Duodenal mucosa (tissue), 2 donors: ENCODE data around the gene RTN1.
"Not testable (repeated sequence)": the region's sequence is repeated elsewhere in the genome, so short reads cannot be mapped to it uniquely, and the experiment has no call there.

ENCODE experiments used
- H3K27ac ChIP-seq: one replicate; pipeline ENCODE4 v1.7.0; 2013; ENCODE audit warnings: low read depth, low read length
- H3K27me3 ChIP-seq, 2 donors: one replicate each; pipeline ENCODE4 v1.7.0; 2013; ENCODE audit warnings: low read length in 2 of 2, control low read depth in 1 of 2; ENCODE audit not compliant: insufficient read depth in 2 of 2, control insufficient read depth in 1 of 2
- H3K36me3 ChIP-seq, 2 donors: one replicate each; pipeline ENCODE4 v1.7.0; 2013; ENCODE audit warnings: low read length in 2 of 2, control low read depth in 1 of 2; ENCODE audit not compliant: insufficient read depth in 2 of 2, control insufficient read depth in 1 of 2
- H3K4me1 ChIP-seq, 2 donors: one replicate each; pipeline ENCODE4 v1.7.0; 2013; ENCODE audit warnings: low read length in 2 of 2, control low read depth in 1 of 2; ENCODE audit not compliant: insufficient read depth in 2 of 2, control insufficient read depth in 1 of 2
- H3K4me3 ChIP-seq, 2 donors: one replicate each; pipeline ENCODE4 v1.7.0; 2013; ENCODE audit warnings: low read length in 2 of 2, low read depth in 1 of 2
- H3K9ac ChIP-seq, 2 donors: one replicate each; pipeline ENCODE4 v1.7.0; 2013; ENCODE audit warnings: low read length in 2 of 2, low read depth in 1 of 2
- H3K9me3 ChIP-seq, 2 donors: one replicate each; pipeline ENCODE4 v1.7.0; 2013; ENCODE audit warnings: low read length in 2 of 2, control low read depth in 1 of 2; ENCODE audit not compliant: control insufficient read depth in 1 of 2

RTN1 gene

DNA sequence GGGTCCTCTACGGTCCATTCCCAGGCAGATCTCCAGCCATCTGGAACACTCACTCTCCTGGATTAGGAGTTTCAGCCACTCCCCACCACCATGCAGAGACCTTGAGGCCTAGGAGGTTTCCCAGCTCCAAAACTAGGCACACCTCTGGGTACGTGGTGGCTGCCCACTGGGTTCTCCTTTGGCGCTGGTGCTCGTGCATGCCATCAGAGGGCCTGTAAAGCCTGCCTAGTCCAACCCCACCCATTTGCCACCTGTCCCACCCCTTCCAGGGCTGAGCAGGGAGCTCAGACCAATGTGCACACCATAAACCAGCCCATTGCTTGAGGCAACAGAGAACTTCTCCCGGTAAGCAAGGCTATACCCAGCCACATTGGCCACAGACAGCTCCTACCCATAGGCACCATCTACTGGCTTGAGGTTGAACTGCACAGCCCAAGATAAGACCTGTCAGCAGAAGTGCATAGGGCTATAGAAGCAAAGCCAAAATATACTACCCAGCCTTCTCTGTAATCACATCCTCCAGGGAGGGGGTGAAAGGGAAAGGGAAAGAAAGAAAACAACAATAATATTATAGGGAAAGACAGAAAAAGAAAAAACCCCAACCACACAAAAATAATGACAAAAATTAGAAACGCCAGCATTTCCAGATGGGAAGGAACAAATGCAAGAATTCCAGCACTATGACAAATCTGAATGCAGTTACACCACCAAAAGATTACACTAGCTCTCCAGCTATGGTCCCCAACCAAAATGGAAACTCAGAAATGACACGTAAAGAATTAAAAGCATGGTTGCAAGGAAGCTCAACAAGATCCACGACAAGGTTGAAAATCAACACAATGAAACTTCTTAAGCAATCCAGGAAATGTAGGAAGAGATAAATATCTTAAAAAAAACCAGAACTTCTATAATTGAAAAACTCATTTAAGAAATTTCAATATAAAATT, 182.1 kb downstream of the RTN1 start:
- no peak overlapping the region for H3K4me3 ChIP-seq

DNA sequence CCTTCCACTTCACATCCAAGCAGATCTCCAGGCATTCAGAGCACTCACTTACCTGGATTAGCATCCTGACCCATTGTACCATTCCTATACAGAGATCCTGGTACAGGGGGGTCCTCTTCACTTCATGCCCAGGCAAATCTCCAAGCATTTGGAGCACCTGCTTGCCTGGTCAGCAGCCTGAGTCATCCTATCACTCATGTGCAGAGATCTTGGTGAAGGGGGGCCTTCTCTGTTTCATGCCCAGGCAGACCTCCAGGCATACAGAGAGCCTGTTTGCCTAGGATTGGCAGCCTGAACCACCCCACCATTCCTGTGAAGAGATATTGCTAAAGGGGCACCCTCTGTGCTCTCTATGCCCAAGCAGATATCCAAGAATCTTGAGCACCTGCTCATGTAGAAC, 182.9 kb downstream of the RTN1 start:
- Histone ChIP-seq H3K36me3 (no peaks in the 10 kb centered on the region), H3K4me3 (no peak overlapping the region), H3K4me1 (no peaks in the 10 kb centered on the region), H3K27ac (no peak overlapping the region), H3K9me3 (no peaks in the 10 kb centered on the region), H3K9ac (no peak overlapping the region), H3K27me3 (no peaks in the 10 kb centered on the region)

More for the DNA sequence above, 182.1 kb downstream of the RTN1 start:
- Histone ChIP-seq H3K9me3 (no peaks in the 10 kb centered on the region), H3K27me3 (no peaks in the 10 kb centered on the region), H3K36me3 (no peaks in the 10 kb centered on the region), H3K4me1 (no peaks in the 10 kb centered on the region), H3K27ac (no peak overlapping the region), H3K9ac (no peak overlapping the region)

DNA sequence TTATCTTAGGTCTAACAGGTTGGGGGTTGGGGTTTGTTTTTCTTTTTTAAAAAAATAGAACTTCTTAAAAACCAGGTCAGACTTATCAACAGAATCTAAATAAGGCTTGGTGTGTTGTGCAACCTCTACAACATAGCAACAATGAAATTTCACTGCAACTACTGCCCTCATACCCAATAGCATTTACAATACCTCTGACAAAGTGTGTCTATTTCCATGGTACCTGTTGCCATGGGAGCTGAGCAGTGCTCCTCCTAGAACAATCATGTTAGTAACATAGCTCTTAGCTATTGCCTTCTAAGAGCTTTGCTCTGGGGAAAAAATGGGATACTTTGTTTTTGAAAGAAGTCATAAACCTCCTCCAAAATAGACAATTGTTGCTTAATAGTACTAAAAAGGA, 190.7 kb downstream of the RTN1 start:
- no peaks in the 10 kb centered on the region for H3K36me3 ChIP-seq
- no peaks in the 10 kb centered on the region for H3K4me1 ChIP-seq
- no peaks in the 10 kb centered on the region for H3K9me3 ChIP-seq
- H3K27ac ChIP-seq: no peak overlapping the region
- no peak overlapping the region for H3K9ac ChIP-seq
- H3K4me3 ChIP-seq: no peak overlapping the region
- H3K27me3 ChIP-seq: no peaks in the 10 kb centered on the region

DNA sequence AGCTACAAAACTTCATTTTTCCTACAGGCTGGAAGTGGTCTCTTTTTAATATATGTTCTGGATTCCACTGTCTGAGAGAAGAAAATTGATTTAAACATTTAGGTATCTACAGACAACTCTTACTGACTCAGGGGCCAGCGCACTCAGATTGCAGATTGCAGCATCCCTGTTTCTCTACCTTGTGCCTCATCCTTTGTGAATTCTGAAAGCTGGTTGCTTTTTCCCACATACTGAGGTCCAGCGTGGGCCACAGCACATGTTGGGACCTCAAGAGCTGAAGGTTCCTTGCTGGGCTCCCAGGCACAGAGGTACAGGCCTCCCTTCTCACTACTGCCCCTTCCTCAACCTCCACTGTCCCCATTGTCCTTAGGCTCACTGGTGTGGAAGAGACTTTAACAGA, 192.2 kb downstream of the RTN1 start:
- Histone ChIP-seq H3K27me3 (no peaks in the 10 kb centered on the region), H3K36me3 (no peaks in the 10 kb centered on the region), H3K9me3 (no peaks in the 10 kb centered on the region), H3K9ac (no peak overlapping the region), H3K4me3 (no peak overlapping the region), H3K27ac (no peak overlapping the region), H3K4me1 (no peaks in the 10 kb centered on the region)

DNA sequence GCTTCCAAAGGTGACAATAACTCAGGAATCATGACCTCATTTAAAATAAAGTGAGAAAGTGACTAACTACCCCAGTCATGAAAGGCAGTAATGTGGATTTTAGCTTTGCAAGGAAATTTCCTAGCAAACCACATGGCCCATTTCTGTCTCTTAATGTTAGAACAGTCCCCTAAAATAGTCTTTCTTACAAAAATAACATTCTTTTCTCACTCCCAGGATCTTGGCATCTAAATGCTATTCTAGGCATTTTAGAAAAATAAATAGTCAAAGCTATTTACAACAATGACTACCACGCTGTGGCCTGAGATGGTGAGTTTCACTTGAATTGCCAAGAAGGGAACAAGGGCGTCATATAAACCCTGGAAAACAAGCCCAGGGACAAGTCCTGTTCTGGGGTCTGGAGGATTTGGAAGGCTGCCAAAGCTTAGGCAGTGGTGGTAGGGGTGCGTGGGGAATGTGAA, 192.8 kb downstream of the RTN1 start:
- Histone ChIP-seq H3K4me1 (no peaks in the 10 kb centered on the region), H3K9ac (no peak overlapping the region), H3K27me3 (no peaks in the 10 kb centered on the region), H3K36me3 (no peaks in the 10 kb centered on the region), H3K4me3 (no peak overlapping the region), H3K27ac (no peak overlapping the region), H3K9me3 (no peaks in the 10 kb centered on the region)

DNA sequence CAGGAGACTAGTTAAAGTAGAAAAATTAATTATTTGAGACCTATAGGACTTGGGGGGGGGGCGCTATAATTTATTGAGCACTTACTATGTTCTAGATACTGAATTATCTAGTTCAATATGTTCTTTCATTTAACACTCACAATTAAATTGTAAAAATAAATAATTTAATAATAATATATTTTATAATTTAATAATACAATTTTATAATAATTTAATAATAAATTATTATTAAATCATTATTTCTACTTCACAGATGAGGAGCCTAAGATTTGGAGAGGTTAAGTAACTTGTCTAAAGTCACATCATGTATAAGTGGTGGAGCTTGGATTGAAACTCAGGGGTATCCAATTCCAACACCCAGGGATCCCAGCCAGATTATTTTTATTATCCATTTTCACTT, 195.2 kb downstream of the RTN1 start:
- Histone ChIP-seq H3K9me3 (no peaks in the 10 kb centered on the region), H3K27me3 (no peaks in the 10 kb centered on the region), H3K27ac (no peak overlapping the region), H3K36me3 (no peaks in the 10 kb centered on the region), H3K4me1 (no peaks in the 10 kb centered on the region), H3K4me3 (no peak overlapping the region), H3K9ac (no peak overlapping the region)

DNA sequence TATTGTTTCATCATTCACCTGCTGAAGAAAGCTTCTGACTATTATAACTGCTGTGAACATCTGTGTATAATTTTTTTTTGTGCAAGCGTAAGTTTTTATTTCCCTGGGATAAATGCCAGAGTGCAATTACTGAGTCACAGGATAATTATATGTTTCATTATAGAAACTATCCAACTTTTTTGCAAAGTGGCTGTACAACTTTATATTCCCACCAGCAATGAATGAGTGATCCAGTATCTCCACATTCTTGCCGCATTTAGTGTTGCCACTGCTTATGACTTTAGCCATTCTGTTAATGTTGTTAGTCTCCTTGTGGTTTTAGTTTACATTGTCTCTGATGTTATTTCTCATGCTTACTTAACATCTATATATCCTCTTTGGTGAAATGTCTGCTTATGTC, 205.8 kb downstream of the RTN1 start:
- H3K4me3 ChIP-seq: no peak overlapping the region
- H3K9me3 ChIP-seq: no peaks in the 10 kb centered on the region
- no peaks in the 10 kb centered on the region for H3K36me3 ChIP-seq
- no peak overlapping the region for H3K9ac ChIP-seq
- no peaks in the 10 kb centered on the region for H3K27me3 ChIP-seq
- no peaks in the 10 kb centered on the region for H3K4me1 ChIP-seq
- no peak overlapping the region for H3K27ac ChIP-seq

DNA sequence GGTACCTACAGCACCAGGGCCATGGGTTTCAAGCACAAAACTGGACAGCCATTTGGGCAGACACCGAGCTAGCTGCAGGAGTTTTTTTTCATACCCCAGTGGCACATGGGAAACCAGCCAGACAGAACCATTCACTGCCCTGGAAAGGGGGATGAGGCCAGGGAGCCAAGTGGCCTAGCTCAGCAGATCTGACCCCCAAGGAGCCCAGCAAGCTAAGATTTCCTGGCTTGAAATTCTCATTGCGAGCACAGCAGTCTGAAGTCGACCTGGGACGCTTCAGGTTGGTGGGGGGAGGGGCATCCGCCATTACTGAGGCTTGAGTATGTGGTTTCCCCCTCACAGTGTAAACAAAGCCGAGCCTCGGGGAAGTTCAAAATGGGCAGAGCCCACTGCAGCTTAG, 212.8 kb downstream of the RTN1 start:
- no peaks in the 10 kb centered on the region for H3K36me3 ChIP-seq
- H3K4me1 ChIP-seq: no peaks in the 10 kb centered on the region
- no peaks in the 10 kb centered on the region for H3K27me3 ChIP-seq
- no peak overlapping the region for H3K9ac ChIP-seq
- H3K4me3 ChIP-seq: no peak overlapping the region
- H3K27ac ChIP-seq: no peak overlapping the region
- peaks cover 0 to under 1% of the 10 kb centered on the region in 2 donors for H3K9me3 ChIP-seq

DNA sequence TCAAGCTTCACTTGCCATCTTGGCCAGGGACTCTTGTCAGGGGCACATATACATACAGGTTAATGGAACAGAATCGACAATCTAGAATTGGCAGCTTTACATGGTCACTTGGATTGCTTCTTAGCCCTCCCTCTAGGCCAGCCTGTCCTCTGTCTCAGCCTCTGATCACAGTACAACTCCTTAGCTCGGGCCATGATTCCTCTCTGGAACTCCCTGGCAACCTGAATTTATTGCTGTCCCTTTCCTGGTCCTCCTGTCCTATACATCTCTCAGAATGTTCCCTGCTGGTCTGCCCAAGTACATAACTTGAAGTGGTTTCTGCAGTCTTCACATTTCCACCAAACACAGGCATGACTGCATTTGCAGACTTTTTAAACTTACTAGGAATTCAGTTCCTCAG, 214.1 kb downstream of the RTN1 start:
- Histone ChIP-seq H3K27ac (no peak overlapping the region), H3K4me1 (no peaks in the 10 kb centered on the region), H3K9me3 (peaks cover 0 to 2% of the 10 kb centered on the region in 2 donors), H3K4me3 (no peak overlapping the region), H3K36me3 (no peaks in the 10 kb centered on the region), H3K27me3 (no peaks in the 10 kb centered on the region), H3K9ac (no peak overlapping the region)

DNA sequence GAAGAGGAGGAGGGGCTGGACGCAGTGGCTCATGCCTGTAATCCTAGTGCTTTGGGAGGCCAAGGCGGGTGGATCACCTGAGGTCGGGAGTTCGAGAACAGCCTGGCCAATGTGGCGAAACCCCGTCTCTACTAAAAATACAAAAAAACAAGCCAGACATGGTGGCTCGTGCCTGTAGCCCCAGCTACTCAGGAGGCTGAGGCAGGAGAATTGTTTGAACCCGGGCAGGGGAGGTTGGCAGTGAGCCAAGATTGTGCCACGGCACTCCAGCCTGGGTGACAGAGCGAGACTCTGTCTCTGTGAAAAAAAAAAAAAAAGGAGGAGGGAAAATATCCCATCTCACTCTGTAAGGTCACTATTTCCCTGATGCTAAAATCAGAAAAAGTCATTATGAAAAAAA, 216.4 kb downstream of the RTN1 start:
- not testable (repeated sequence) for H3K27ac ChIP-seq, H3K36me3 ChIP-seq, H3K27me3 ChIP-seq, H3K9me3 ChIP-seq, H3K4me1 ChIP-seq, H3K4me3 ChIP-seq, H3K9ac ChIP-seq
